Cardiac fibroblast (primary cell): Measurements from ENCODE around the gene FMN1.
A peak's percentile ranks its signal among the peaks of the same experiment; 100 is the strongest.

Experiments used
- DNase-seq, 2 donors: peaks; one replicate each; pipeline versions ENCODE4 v3.0.0 to v3.0.0-alpha.2; 2010; ENCODE audit warnings: low read depth in 2 of 2
- H3K4me3 ChIP-seq, 2 donors: replicated peaks in 1 of 2; 1 replicate in 1 of 2; 2 replicates in 1 of 2; pipeline ENCODE4 v1.5.1; 2011; ENCODE audit warnings: low read depth in 2 of 2, low read length in 2 of 2, mild to moderate bottlenecking in 2 of 2, moderate library complexity in 1 of 2
- TF ChIP-seq, protein P1 (sequence below): IDR thresholded peaks from one replicate; pipeline ENCODE4 v1.5.1; 2011; ENCODE audit warnings: low read depth, mild to moderate bottlenecking, low read length, inconsistent platforms

Gene FMN1

DNA sequence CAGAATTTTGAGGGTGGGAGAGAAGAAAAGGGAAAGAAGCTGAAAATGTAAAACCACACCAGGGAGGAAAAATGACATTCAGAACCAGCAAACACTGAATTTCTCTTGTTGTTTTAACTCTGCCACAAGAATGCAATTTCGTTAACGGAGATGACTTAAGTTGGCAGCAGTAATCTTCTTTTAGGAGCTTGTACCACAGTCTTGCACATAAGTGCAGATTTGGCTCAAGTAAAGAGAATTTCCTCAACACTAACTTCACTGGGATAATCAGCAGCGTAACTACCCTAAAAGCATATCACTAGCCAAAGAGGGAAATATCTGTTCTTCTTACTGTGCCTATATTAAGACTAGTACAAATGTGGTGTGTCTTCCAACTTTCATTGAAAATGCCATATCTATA lies 461.2 kb downstream of the FMN1 start:
- TF ChIP-seq, protein P1, sequence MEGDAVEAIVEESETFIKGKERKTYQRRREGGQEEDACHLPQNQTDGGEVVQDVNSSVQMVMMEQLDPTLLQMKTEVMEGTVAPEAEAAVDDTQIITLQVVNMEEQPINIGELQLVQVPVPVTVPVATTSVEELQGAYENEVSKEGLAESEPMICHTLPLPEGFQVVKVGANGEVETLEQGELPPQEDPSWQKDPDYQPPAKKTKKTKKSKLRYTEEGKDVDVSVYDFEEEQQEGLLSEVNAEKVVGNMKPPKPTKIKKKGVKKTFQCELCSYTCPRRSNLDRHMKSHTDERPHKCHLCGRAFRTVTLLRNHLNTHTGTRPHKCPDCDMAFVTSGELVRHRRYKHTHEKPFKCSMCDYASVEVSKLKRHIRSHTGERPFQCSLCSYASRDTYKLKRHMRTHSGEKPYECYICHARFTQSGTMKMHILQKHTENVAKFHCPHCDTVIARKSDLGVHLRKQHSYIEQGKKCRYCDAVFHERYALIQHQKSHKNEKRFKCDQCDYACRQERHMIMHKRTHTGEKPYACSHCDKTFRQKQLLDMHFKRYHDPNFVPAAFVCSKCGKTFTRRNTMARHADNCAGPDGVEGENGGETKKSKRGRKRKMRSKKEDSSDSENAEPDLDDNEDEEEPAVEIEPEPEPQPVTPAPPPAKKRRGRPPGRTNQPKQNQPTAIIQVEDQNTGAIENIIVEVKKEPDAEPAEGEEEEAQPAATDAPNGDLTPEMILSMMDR = no peak
- H3K4me3 ChIP-seq = no peak overlapping the region
- peak in 1 of 2 donors; percentile 47 for DNase-seq

DNA sequence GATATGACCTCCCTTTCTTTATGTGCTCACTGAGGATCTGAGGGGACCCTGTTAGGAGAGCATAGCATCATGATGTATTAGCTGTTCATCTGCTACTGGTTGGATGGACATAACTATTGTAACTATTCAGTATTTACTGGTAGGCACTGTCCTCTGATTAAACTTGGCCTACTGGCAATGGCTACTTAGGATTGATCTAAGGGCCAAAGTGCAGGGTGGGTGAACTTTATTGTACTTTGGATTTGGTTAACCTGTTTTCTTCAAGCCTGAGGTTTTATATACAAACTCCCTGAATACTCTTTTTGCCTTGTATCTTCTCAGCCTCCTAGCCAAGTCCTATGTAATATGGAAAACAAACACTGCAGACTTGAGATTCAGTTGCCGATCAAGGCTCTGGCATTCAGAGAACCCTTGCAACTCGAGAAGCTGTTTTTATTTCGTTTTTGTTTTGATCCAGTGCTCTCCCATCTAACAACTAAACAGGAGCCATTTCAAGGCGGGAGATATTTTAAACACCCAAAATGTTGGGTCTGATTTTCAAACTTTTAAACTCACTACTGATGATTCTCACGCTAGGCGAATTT lies 461.8 kb downstream of the FMN1 start:
- TF ChIP-seq, protein P1 = no peak
- DNase-seq = no peak
- H3K4me3 ChIP-seq = no peak overlapping the region

DNA sequence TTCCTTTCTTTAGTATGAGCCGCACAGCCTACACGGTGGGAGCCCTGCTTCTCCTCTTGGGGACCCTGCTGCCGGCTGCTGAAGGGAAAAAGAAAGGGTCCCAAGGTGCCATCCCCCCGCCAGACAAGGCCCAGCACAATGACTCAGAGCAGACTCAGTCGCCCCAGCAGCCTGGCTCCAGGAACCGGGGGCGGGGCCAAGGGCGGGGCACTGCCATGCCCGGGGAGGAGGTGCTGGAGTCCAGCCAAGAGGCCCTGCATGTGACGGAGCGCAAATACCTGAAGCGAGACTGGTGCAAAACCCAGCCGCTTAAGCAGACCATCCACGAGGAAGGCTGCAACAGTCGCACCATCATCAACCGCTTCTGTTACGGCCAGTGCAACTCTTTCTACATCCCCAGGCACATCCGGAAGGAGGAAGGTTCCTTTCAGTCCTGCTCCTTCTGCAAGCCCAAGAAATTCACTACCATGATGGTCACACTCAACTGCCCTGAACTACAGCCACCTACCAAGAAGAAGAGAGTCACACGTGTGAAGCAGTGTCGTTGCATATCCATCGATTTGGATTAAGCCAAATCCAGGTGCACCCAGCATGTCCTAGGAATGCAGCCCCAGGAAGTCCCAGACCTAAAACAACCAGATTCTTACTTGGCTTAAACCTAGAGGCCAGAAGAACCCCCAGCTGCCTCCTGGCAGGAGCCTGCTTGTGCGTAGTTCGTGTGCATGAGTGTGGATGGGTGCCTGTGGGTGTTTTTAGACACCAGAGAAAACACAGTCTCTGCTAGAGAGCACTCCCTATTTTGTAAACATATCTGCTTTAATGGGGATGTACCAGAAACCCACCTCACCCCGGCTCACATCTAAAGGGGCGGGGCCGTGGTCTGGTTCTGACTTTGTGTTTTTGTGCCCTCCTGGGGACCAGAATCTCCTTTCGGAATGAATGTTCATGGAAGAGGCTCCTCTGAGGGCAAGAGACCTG lies 463.5 kb downstream of the FMN1 start:
- no peak overlapping the region for H3K4me3 ChIP-seq
- TF ChIP-seq, protein P1 = no peak
- peak; percentile 55 to 70 for DNase-seq

DNA sequence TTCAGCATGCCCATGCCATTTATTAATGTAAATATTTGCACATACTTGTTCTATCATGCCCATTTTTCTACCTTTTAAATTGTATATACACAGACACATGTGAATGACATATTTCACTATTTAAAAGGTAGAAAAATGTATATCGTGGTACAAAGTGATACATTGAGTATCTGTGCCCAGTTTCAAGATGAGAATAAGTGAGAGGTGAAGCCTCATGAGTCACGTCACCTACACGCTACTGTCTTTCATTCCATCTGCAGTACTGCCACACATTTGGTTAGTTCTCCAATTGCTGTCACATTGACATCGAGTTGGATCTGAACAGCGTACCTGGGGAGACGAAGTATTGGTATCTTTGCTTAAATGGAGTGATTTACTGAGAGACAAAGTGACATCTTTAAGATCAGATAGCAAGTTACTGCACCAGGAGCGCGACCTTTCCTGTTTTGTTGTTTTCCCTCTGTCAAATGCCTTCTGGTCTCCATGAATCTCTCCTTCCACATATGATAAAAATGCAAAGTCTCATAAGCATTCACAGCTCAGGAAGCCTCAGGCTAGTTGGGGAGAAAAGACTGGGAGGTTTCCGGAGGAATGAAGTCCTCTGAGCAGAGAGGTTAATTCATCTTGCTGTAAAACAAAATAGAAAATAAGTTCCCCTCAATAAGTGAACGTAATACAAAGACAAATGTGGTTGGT lies 464.7 kb downstream of the FMN1 start:
- TF ChIP-seq, protein P1 = no peak
- DNase-seq = no peak
- H3K4me3 ChIP-seq = no peak overlapping the region

GRCh38 chr15:32723171-32723948 lies 471.2 kb downstream of the FMN1 start:
- TF ChIP-seq, protein P1 = no peak
- H3K4me3 ChIP-seq = no peak overlapping the region
- DNase-seq = no peak

- TF ChIP-seq, protein P1 = no peak
- no peak overlapping the region for H3K4me3 ChIP-seq
- DNase-seq = no peak
Observed at GRCh38 chr15:32722136-32722535, 472.4 kb downstream of the FMN1 start.
